ENCODE data around the gene TCP10L. TPM values are rescaled to one million over a fixed set of nuclear protein-coding genes. Genes with fewer than 3 reads are reported as not detected.

Gene TCP10L
- total and polyA plus RNA-seq, 2 of the 8 experiments (the other 6 are each of a cell fraction or from before 2014, with no cell fraction given), result 0.45 to 0.99 TPM

- H3K4me1 ChIP-seq (replicated peaks in 1 of 4; ENCODE audit: control insufficient read depth in 3 of 4, insufficient read depth in 4 of 4, low read length in 3 of 4), result peaks cover 0 to 2% (median 0%) of the 10 kb centered on the region in 4 experiments; a peak in 1 of 7 replicates
- no peak overlapping the region for H4K5ac ChIP-seq (ENCODE audit: insufficient read length, low read depth, low read length)
- H3K56ac ChIP-seq (replicated peaks; ENCODE audit: insufficient read length, low read depth, low read length), result no peak overlapping the region
- no peak overlapping the region for H2AK5ac ChIP-seq (ENCODE audit: low read depth, low read length)
- H3K9ac ChIP-seq (replicated peaks in 1 of 4; ENCODE audit: extremely low read depth in 1 of 4, low read depth in 3 of 4, low read length in 3 of 4), result no peak overlapping the region
- FAIRE-seq, result no peak
- H3K9me3 ChIP-seq (ENCODE audit: insufficient read depth in 2 of 2, low read depth in 1 of 2, low read length in 1 of 2), result peaks cover 9% of the 10 kb centered on the region in 2 experiments; a peak in 3 of 4 replicates
- H3K14ac ChIP-seq (ENCODE audit: insufficient read length), result no peak overlapping the region
- H4K20me1 ChIP-seq (replicated peaks in 1 of 2; ENCODE audit: control insufficient read depth in 1 of 2, insufficient read depth in 2 of 2, low read length in 2 of 2), result peaks cover 0 to 6% of the 10 kb centered on the region in 2 experiments
- H2AFZ ChIP-seq (ENCODE audit: low read length), result no peak overlapping the region
- no peak overlapping the region for H3K18ac ChIP-seq (ENCODE audit: extremely low read depth, low read length)
- H3K4me3 ChIP-seq (ENCODE audit: extremely low read depth in 1 of 4, insufficient read depth in 2 of 4, low read depth in 3 of 4, low read length in 4 of 4), result no peak overlapping the region
- no peak overlapping the region for H3K27ac ChIP-seq (ENCODE audit: low read depth, low read length)
- no peaks in the 10 kb centered on the region for H3K27me3 ChIP-seq (replicated peaks in 1 of 4; ENCODE audit: control insufficient read depth in 3 of 4, extremely low read depth in 1 of 4, insufficient read depth in 3 of 4, low read length in 3 of 4)
- no peak overlapping the region for H4K8ac ChIP-seq (ENCODE audit: extremely low read depth, insufficient read depth, low read length)
- DNase-seq (ENCODE audit: low read depth in 1 of 2, low spot score in 2 of 2), result no peak
- H2BK120ac ChIP-seq (replicated peaks; ENCODE audit: low read depth, low read length), result no peak overlapping the region
- no peak overlapping the region for H2BK5ac ChIP-seq (ENCODE audit: low read depth, low read length)
- H3K79me2 ChIP-seq (ENCODE audit: control insufficient read depth in 1 of 2, insufficient read depth in 2 of 2, low read length in 2 of 2), result no peaks in the 10 kb centered on the region
- 86% methylated on average over 8 of the region's 8 CpGs; no CpG with 5 or more reads in 1 of the 2 experiments for WGBS, 2 experiments (ENCODE audit: extremely low coverage in 1 of 2, insufficient coverage in 1 of 2, insufficient read length in 1 of 2, insufficient replicate concordance in 2 of 2, low coverage in 1 of 2, low lambda C conversion rate in 2 of 2, missing lambda C conversion rate in 1 of 2)
- no peak overlapping the region for H2BK20ac ChIP-seq (ENCODE audit: low read length)
- H3K4ac ChIP-seq (replicated peaks; ENCODE audit: insufficient read length, low read depth, low read length), result no peak overlapping the region
- H4K91ac ChIP-seq (replicated peaks; ENCODE audit: insufficient read length, low read length), result no peak overlapping the region
- peaks cover 0 to 3% (median 0%) of the 10 kb centered on the region in 4 experiments; a peak in 1 of 8 replicates for H3K36me3 ChIP-seq (ENCODE audit: control insufficient read depth in 2 of 4, insufficient read depth in 4 of 4, low read length in 3 of 4)
- H3K4me2 ChIP-seq (ENCODE audit: insufficient read depth in 1 of 2, low read depth in 2 of 2, low read length in 2 of 2), result no peak overlapping the region
- POLR2A ChIA-PET (ENCODE audit: partially characterized antibody), result no interaction called here
- H3K23me2 ChIP-seq (ENCODE audit: low read depth, low read length), result peaks cover 4% of the 10 kb centered on the region; the same call in 1 of the 2 replicates
- no peak overlapping the region for H3K23ac ChIP-seq (ENCODE audit: insufficient read length)
- H2BK12ac ChIP-seq (ENCODE audit: low read depth, low read length), result no peak overlapping the region
- no peak overlapping the region for H2BK15ac ChIP-seq (ENCODE audit: low read length)
- CTCF ChIA-PET (ENCODE audit: partially characterized antibody), result interaction anchor here (0.9 to 1.3 kb wide), 2 partner anchors 8 to 67 kb away, joined by 3 to 6 read pairs; no protein-coding TSS in a partner anchor
- peaks cover 4% of the 10 kb centered on the region; the same call in 1 of the 2 replicates for H3K79me1 ChIP-seq (ENCODE audit: low read depth, low read length)
These were observed 51.2 kb downstream of the TCP10L start for GRCh38 chr21:32534113-32534512.

All from H1 (cell line).